ENCODE data around the gene RXRG. TPM values are rescaled to one million over a fixed set of nuclear protein-coding genes. Genes with fewer than 3 reads are reported as not detected.

RXRG gene
- total RNA-seq, 2 donors from 2014 or later: 2.5 to 9.8 TPM

DNA sequence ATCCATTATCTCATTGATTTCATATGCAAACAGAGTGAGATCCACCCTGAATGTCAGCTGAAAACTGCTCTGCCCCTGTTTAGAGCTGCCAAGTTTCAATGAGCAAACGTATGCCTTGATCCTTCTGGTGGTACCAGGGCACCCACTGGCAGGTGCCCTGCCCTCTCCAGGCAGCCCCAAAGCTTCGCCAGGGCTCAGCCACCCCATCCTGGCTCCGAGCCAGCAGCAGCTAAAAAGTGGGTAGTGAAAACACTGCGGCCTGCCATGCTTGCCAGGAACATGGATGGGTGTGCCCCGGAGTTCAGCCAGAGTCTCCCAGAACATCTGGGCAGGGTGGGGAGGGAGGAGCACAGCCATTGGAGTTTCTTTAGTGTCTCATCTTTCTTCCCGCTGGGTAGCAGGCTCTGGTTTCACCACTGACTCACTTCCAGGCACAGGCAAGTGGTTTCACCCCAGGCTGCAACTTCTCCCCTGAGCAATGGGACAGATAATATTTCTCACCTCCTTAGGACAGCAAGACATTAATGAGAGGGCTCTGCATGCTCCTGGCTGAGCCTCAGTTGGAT, 80.3 kb downstream of the RXRG start:
- Histone ChIP-seq H3K27ac (ENCODE audit: low read depth, low read length) (no peak overlapping the region), H3K9me3 (ENCODE audit: control insufficient read depth, low read length) (no peaks in the 10 kb centered on the region), H3K4me3 (ENCODE audit: low read length) (no peak overlapping the region), H3K27me3 (ENCODE audit: control insufficient read depth, insufficient read depth, low read length, poor library complexity, severe bottlenecking) (peaks cover 63% of the 10 kb centered on the region), H3K4me1 (ENCODE audit: control insufficient read depth, insufficient read depth, low read length) (peaks cover 11% of the 10 kb centered on the region), H3K36me3 (ENCODE audit: control insufficient read depth, insufficient read depth, low read length) (no peaks in the 10 kb centered on the region), H3K9ac (ENCODE audit: extremely low read depth, low read length, poor library complexity, severe bottlenecking) (no peak overlapping the region)
- Mint-ChIP-seq H3K36me3 (ENCODE audit: low read depth) (no peaks in the 10 kb centered on the region), H3K27me3 (ENCODE audit: insufficient read depth) (peaks cover 88% of the 10 kb centered on the region), H3K4me1 (peaks cover 24% of the 10 kb centered on the region), H3K4me3 (no peak overlapping the region), H3K27ac (no peak overlapping the region), H3K9me3 (no peaks in the 10 kb centered on the region)
- TF ChIP-seq, protein P1, sequence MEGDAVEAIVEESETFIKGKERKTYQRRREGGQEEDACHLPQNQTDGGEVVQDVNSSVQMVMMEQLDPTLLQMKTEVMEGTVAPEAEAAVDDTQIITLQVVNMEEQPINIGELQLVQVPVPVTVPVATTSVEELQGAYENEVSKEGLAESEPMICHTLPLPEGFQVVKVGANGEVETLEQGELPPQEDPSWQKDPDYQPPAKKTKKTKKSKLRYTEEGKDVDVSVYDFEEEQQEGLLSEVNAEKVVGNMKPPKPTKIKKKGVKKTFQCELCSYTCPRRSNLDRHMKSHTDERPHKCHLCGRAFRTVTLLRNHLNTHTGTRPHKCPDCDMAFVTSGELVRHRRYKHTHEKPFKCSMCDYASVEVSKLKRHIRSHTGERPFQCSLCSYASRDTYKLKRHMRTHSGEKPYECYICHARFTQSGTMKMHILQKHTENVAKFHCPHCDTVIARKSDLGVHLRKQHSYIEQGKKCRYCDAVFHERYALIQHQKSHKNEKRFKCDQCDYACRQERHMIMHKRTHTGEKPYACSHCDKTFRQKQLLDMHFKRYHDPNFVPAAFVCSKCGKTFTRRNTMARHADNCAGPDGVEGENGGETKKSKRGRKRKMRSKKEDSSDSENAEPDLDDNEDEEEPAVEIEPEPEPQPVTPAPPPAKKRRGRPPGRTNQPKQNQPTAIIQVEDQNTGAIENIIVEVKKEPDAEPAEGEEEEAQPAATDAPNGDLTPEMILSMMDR (conservative IDR thresholded peaks at IDR 0.05): no peak
- WGBS, 2 experiments (ENCODE audit: insufficient coverage in 1 of 2, insufficient read length in 1 of 2): 76 to 84% methylated on average over 4 to 6 of the region's 6 CpGs
- no peak for DNase-seq

DNA sequence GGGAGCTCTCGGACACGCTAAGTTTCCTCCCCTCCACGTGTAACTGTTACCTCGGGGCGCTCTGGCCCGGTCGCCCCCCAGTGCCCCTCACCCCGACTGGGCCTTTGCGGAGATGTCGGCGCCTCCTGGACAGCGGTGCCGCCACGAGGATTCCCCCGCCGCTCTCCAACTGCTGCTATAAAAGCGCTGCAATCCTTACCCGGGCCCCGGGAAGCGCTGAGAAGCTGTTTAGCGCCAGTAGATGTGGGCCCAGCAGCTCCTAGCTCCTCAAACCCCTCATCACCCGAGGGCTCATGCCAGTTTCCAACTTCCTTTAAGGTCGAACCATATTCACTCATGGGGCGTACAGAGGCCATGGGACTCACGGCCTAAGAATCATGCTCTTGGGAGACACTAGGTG, 88.0 kb downstream of the RXRG start:
- Histone ChIP-seq H3K9me3 (ENCODE audit: control insufficient read depth, low read length) (no peaks in the 10 kb centered on the region), H3K4me3 (ENCODE audit: low read length) (peak overlapping the region; percentile 78), H3K9ac (ENCODE audit: extremely low read depth, low read length, poor library complexity, severe bottlenecking) (no peak overlapping the region), H3K4me1 (ENCODE audit: control insufficient read depth, insufficient read depth, low read length) (peaks cover 21% of the 10 kb centered on the region), H3K36me3 (ENCODE audit: control insufficient read depth, insufficient read depth, low read length) (no peaks in the 10 kb centered on the region), H3K27ac (ENCODE audit: low read depth, low read length) (no peak overlapping the region), H3K27me3 (ENCODE audit: control insufficient read depth, insufficient read depth, low read length, poor library complexity, severe bottlenecking) (peaks cover 100% of the 10 kb centered on the region)
- Mint-ChIP-seq H3K36me3 (ENCODE audit: low read depth) (no peaks in the 10 kb centered on the region), H3K4me3 (peak overlapping the region; percentile 64), H3K9me3 (no peaks in the 10 kb centered on the region), H3K4me1 (peaks cover 35% of the 10 kb centered on the region), H3K27me3 (ENCODE audit: insufficient read depth) (peaks cover 97% of the 10 kb centered on the region), H3K27ac (no peak overlapping the region)
- peak; percentile 82 for DNase-seq
- 7% methylated on average over 15 to 25 of the region's 25 CpGs for WGBS, 2 experiments (ENCODE audit: insufficient coverage in 1 of 2, insufficient read length in 1 of 2)
- TF ChIP-seq, protein P1 (conservative IDR thresholded peaks at IDR 0.05): no peak

DNA sequence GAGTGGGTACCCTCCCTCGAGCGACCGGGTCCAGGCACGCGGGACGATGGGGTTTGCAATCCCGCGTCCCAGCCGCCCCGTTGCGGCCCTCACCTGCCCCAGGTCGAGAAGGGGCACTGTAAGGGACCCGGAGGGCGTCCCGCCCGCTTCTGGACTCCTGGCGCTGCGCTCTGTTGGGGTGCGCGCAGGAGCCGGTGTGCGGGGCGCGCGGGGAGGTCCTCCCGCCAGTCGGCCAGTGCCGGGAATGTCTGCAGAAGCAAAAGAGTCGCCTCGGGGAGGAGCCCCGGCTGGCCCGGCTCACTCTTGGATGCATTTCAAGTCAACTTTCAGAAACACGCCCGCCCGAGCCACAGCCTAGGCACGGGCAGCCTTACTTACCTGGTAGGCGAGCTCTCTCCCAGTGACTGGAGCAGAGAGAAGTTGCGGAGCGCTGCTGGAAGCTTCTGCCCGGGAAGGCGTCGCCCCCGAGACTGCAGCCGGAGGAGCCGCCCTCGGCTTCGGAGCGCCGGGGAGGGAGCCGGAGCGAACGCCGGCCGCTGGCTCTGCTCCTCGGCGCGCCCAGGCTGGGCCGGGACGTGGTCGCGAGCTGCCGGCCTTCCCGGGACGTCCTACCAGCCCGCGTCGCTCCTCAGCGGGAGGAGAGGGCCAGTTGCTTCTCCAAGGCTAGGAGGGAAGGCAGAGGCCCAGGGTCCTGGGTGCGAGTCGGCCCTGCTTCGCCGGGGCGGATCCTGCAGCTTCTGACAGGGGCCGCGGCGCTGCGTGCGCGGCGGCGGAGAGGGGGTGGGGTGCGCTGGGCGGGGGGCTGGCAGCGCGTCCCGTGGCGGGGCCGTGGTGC, 88.7 kb downstream of the RXRG start, which contains the start of gene LMX1A:
LMX1A (minus strand) TSS at position 739 of the 835 bp plus-strand sequence. CDS start 1,156 bp downstream, outside the sequence.
- Mint-ChIP-seq H3K9me3 (no peaks in the 10 kb centered on the region), H3K4me1 (peaks cover 41% of the 10 kb centered on the region), H3K27ac (no peak within 1 kb of the TSS), H3K4me3 (peak within 1 kb of the TSS; percentile 64), H3K36me3 (ENCODE audit: low read depth) (no peaks in the 10 kb centered on the region), H3K27me3 (ENCODE audit: insufficient read depth) (peaks cover 97% of the 10 kb centered on the region)
- Histone ChIP-seq H3K27me3 (ENCODE audit: control insufficient read depth, insufficient read depth, low read length, poor library complexity, severe bottlenecking) (peaks cover 100% of the 10 kb centered on the region), H3K9me3 (ENCODE audit: control insufficient read depth, low read length) (no peaks in the 10 kb centered on the region), H3K9ac (ENCODE audit: extremely low read depth, low read length, poor library complexity, severe bottlenecking) (no peak within 1 kb of the TSS), H3K36me3 (ENCODE audit: control insufficient read depth, insufficient read depth, low read length) (no peaks in the 10 kb centered on the region), H3K4me3 (ENCODE audit: low read length) (peak within 1 kb of the TSS; percentile 78), H3K4me1 (ENCODE audit: control insufficient read depth, insufficient read depth, low read length) (peaks cover 28% of the 10 kb centered on the region), H3K27ac (ENCODE audit: low read depth, low read length) (no peak within 1 kb of the TSS)
- DNase-seq: peak; percentile 84
- TF ChIP-seq, protein P1 (conservative IDR thresholded peaks at IDR 0.05): no peak
- WGBS, 2 experiments (ENCODE audit: insufficient coverage in 1 of 2, insufficient read length in 1 of 2): 0% methylated on average over 54 to 88 of the region's 88 CpGs
